Loucy (cell line): ENCODE measurements around the gene CD4.

Source experiments
- H2AFZ ChIP-seq: fragments of 200-600 bp; sonication (generic); 2 replicates; pipeline ENCODE4 v1.6.0; 2016; ENCODE audit warnings: antibody characterized with exemption, mild to moderate bottlenecking, low read length, moderate library complexity
- H3F3A ChIP-seq: fragments of 200-600 bp; 2 replicates; pipeline ENCODE4 v1.6.0; 2016; ENCODE audit warnings: antibody characterized with exemption, low read depth, mild to moderate bottlenecking
- H3K27me3 ChIP-seq: fragments of 200-600 bp; sonication (generic); 2 replicates; pipeline ENCODE4 v1.6.1; 2014; ENCODE audit warnings: low read length, mild to moderate bottlenecking; ENCODE audit not compliant: insufficient read depth, poor library complexity, severe bottlenecking
- H3K36me3 ChIP-seq: fragments of 200-600 bp; sonication (generic); 2 replicates; pipeline ENCODE4 v1.6.1; 2016; ENCODE audit warnings: low read length; ENCODE audit not compliant: insufficient read depth
- H3K4me1 ChIP-seq: fragments of 200-600 bp; sonication (generic); 2 replicates; pipeline ENCODE4 v1.5.1; 2014; ENCODE audit warnings: low read length, mild to moderate bottlenecking; ENCODE audit not compliant: insufficient read depth, poor library complexity, severe bottlenecking
- H3K4me2 ChIP-seq: fragments of 200-600 bp; sonication (generic); 2 replicates; pipeline ENCODE4 v1.6.0; 2014; ENCODE audit warnings: antibody characterized with exemption, low read length, low read depth, mild to moderate bottlenecking; ENCODE audit not compliant: poor library complexity, severe bottlenecking
- H3K4me3 ChIP-seq: fragments of 200-600 bp; sonication (generic); 2 replicates; pipeline ENCODE4 v1.5.1; 2014; ENCODE audit warnings: low read length, mild to moderate bottlenecking, mixed read lengths; ENCODE audit not compliant: poor library complexity, severe bottlenecking
- H3K79me2 ChIP-seq: fragments of 200-600 bp; sonication (generic); 2 replicates; pipeline ENCODE4 v1.6.1; 2014; ENCODE audit warnings: low read length; ENCODE audit not compliant: insufficient read depth
- H3K9ac ChIP-seq: fragments of 200-600 bp; sonication (generic); 2 replicates; pipeline ENCODE4 v1.6.0; 2014; ENCODE audit warnings: mild to moderate bottlenecking, low read depth, low read length, moderate library complexity; ENCODE audit not compliant: poor library complexity, severe bottlenecking
- H3K9me2 ChIP-seq: fragments of 200-600 bp; sonication (generic); replicated peaks from 2 replicates; pipeline ENCODE4 v1.6.1; 2016; ENCODE audit warnings: low read depth, low read length, mixed read lengths
- H3K9me3 ChIP-seq: fragments of 200-600 bp; sonication (generic); 2 replicates; pipeline ENCODE4 v1.6.1; 2014; ENCODE audit warnings: mild to moderate bottlenecking, antibody characterized with exemption, low read length, low read depth; ENCODE audit not compliant: insufficient read depth
- H4K20me1 ChIP-seq: fragments of 200-600 bp; sonication (generic); 2 replicates; pipeline ENCODE4 v1.6.0; 2014; ENCODE audit warnings: antibody characterized with exemption, low read length, mild to moderate bottlenecking; ENCODE audit not compliant: insufficient read depth, poor library complexity, severe bottlenecking
- CTCF ChIP-seq: fragments of 200-600 bp; sonication (generic); conservative IDR thresholded peaks from 2 replicates; pipeline ENCODE4 v1.5.1; 2014; ENCODE audit warnings: mild to moderate bottlenecking, antibody characterized with exemption, low read length
- EZH2phosphoT487 ChIP-seq: fragments of 200-600 bp; IDR thresholded peaks from 2 replicates; pipeline ENCODE4 v1.6.1; 2018; ENCODE audit warnings: antibody characterized with exemption, mild to moderate bottlenecking, moderate library complexity, borderline replicate concordance

The CD4 gene

GRCh38 chr12:6817662-6818157, 28.4 kb downstream of the CD4 start:
- H3F3A ChIP-seq: no peaks in the 10 kb centered on the region
- H3K27me3 ChIP-seq: no peaks in the 10 kb centered on the region
- no peaks in the 10 kb centered on the region for H3K36me3 ChIP-seq
- peaks cover 38% of the 10 kb centered on the region for H3K4me1 ChIP-seq
- no peaks in the 10 kb centered on the region for H3K9me2 ChIP-seq
- H4K20me1 ChIP-seq: no peaks in the 10 kb centered on the region
- H3K4me3 ChIP-seq: no peak overlapping the region
- H3K9me3 ChIP-seq: no peaks in the 10 kb centered on the region
- no peak overlapping the region for H3K9ac ChIP-seq
- no peaks in the 10 kb centered on the region for H3K79me2 ChIP-seq
- TF ChIP-seq EZH2phosphoT487 (no peak), CTCF (no peak)
- H2AFZ ChIP-seq: no peak overlapping the region
- H3K4me2 ChIP-seq: no peak overlapping the region

GRCh38 chr12:6818222-6818621, 28.9 kb downstream of the CD4 start:
- Histone ChIP-seq H3K9me2 (no peaks in the 10 kb centered on the region), H3K27me3 (no peaks in the 10 kb centered on the region), H3K9ac (no peak overlapping the region), H2AFZ (no peak overlapping the region), H3K4me1 (peaks cover 38% of the 10 kb centered on the region), H3K4me3 (no peak overlapping the region), H3K4me2 (no peak overlapping the region), H3K79me2 (no peaks in the 10 kb centered on the region), H3F3A (no peaks in the 10 kb centered on the region), H3K9me3 (no peaks in the 10 kb centered on the region), H3K36me3 (no peaks in the 10 kb centered on the region), H4K20me1 (no peaks in the 10 kb centered on the region)
- no peak for TF ChIP-seq EZH2phosphoT487
- no peak for TF ChIP-seq CTCF

- H3K79me2 ChIP-seq: no peaks in the 10 kb centered on the region
- H3K36me3 ChIP-seq: no peaks in the 10 kb centered on the region
- TF ChIP-seq EZH2phosphoT487: no peak
- no peak for TF ChIP-seq CTCF
- H3K9ac ChIP-seq: no peak overlapping the region
- H2AFZ ChIP-seq: no peak overlapping the region
- H3K4me2 ChIP-seq: no peak overlapping the region
- H4K20me1 ChIP-seq: no peaks in the 10 kb centered on the region
- no peaks in the 10 kb centered on the region for H3K9me2 ChIP-seq
- H3K4me1 ChIP-seq: peaks cover 38% of the 10 kb centered on the region
- H3K9me3 ChIP-seq: no peaks in the 10 kb centered on the region
- no peaks in the 10 kb centered on the region for H3K27me3 ChIP-seq
- H3K4me3 ChIP-seq: no peak overlapping the region
- no peaks in the 10 kb centered on the region for H3F3A ChIP-seq
These were observed 29.3 kb downstream of the CD4 start for GRCh38 chr12:6818645-6819044.
